Measurements from ENCODE around the gene ASAH2. TPM values are rescaled to one million over a fixed set of nuclear protein-coding genes. Genes with fewer than 3 reads are reported as not detected.

The ASAH2 gene
- total RNA-seq, 1 experiment from 2014 or later: 7.4 TPM

- BruUV-seq (replicated peaks): no TSS peak
- no peaks in the 10 kb centered on the region for H3K4me1 Mint-ChIP-seq (ENCODE audit: insufficient read depth, unreplicated experiment)
- intact Hi-C loops (cut with micrococcal nuclease): no loop called here
- H3K27me3 Mint-ChIP-seq (ENCODE audit: insufficient read depth, unreplicated experiment): peaks cover 76% of the 10 kb centered on the region
- no peak overlapping the region for H3K27ac Mint-ChIP-seq (ENCODE audit: low read depth, unreplicated experiment)
- no peak for TF ChIP-seq CTCF (IDR thresholded peaks at IDR 0.05; ENCODE audit: unreplicated experiment)
- POLR2A ChIA-PET: no interaction called here
- no peaks in the 10 kb centered on the region for H3K9me3 Mint-ChIP-seq (ENCODE audit: unreplicated experiment)
- H3K4me3 Mint-ChIP-seq (ENCODE audit: unreplicated experiment): no peak overlapping the region
- CTCF ChIA-PET: interaction anchor here (4.4 kb wide), 1 partner anchor 9 kb away, joined by 22 read pairs; no protein-coding TSS in a partner anchor
- no peak for DNase-seq (ENCODE audit: unreplicated experiment)
- H3K36me3 Mint-ChIP-seq (ENCODE audit: insufficient read depth, unreplicated experiment): no peaks in the 10 kb centered on the region
Measured at GRCh38 chr10:50232261-50232639, 19.1 kb downstream of the ASAH2 start.

GRCh38 chr10:50231515-50232260 lies 19.6 kb downstream of the ASAH2 start:
- H3K27me3 Mint-ChIP-seq (ENCODE audit: insufficient read depth, unreplicated experiment): peaks cover 76% of the 10 kb centered on the region
- no peak overlapping the region for H3K27ac Mint-ChIP-seq (ENCODE audit: low read depth, unreplicated experiment)
- TF ChIP-seq CTCF (IDR thresholded peaks at IDR 0.05; ENCODE audit: unreplicated experiment): no peak
- H3K9me3 Mint-ChIP-seq (ENCODE audit: unreplicated experiment): no peaks in the 10 kb centered on the region
- no peaks in the 10 kb centered on the region for H3K36me3 Mint-ChIP-seq (ENCODE audit: insufficient read depth, unreplicated experiment)
- BruUV-seq (replicated peaks): no TSS peak
- intact Hi-C loops (cut with micrococcal nuclease): no loop called here
- POLR2A ChIA-PET: no interaction called here
- DNase-seq (ENCODE audit: unreplicated experiment): no peak
- CTCF ChIA-PET: no interaction called here
- no peaks in the 10 kb centered on the region for H3K4me1 Mint-ChIP-seq (ENCODE audit: insufficient read depth, unreplicated experiment)
- no peak overlapping the region for H3K4me3 Mint-ChIP-seq (ENCODE audit: unreplicated experiment)

GRCh38 chr10:50229460-50229859 lies 21.9 kb downstream of the ASAH2 start:
- Mint-ChIP-seq H3K27ac (ENCODE audit: low read depth, unreplicated experiment) (no peak overlapping the region), H3K9me3 (ENCODE audit: unreplicated experiment) (no peaks in the 10 kb centered on the region), H3K27me3 (ENCODE audit: insufficient read depth, unreplicated experiment) (peaks cover 55% of the 10 kb centered on the region), H3K4me1 (ENCODE audit: insufficient read depth, unreplicated experiment) (no peaks in the 10 kb centered on the region), H3K4me3 (ENCODE audit: unreplicated experiment) (no peak overlapping the region), H3K36me3 (ENCODE audit: insufficient read depth, unreplicated experiment) (no peaks in the 10 kb centered on the region)
- POLR2A ChIA-PET: interaction anchor here (0.9 kb wide), 1 partner anchor 392 kb away, joined by 3 read pairs; no protein-coding TSS in a partner anchor
- CTCF ChIA-PET: interaction anchor here (0.5 kb wide), 1 partner anchor 82 kb away, joined by 3 read pairs; no protein-coding TSS in a partner anchor
- no peak for TF ChIP-seq CTCF (IDR thresholded peaks at IDR 0.05; ENCODE audit: unreplicated experiment)
- BruUV-seq (replicated peaks): no TSS peak
- intact Hi-C loops (cut with micrococcal nuclease): no loop called here
- DNase-seq (ENCODE audit: unreplicated experiment): no peak

- ChIA-PET POLR2A (interaction anchor here (0.9 kb wide), 1 partner anchor 393 kb away, joined by 3 read pairs; no protein-coding TSS in a partner anchor), CTCF (interaction anchor here (0.5 to 0.8 kb wide), 2 partner anchors 81 to 96 kb away, joined by 3 to 4 read pairs; no protein-coding TSS in a partner anchor)
- DNase-seq (ENCODE audit: unreplicated experiment): no peak
- Mint-ChIP-seq H3K4me1 (ENCODE audit: insufficient read depth, unreplicated experiment) (no peaks in the 10 kb centered on the region), H3K27me3 (ENCODE audit: insufficient read depth, unreplicated experiment) (peaks cover 47% of the 10 kb centered on the region), H3K9me3 (ENCODE audit: unreplicated experiment) (no peaks in the 10 kb centered on the region), H3K4me3 (ENCODE audit: unreplicated experiment) (no peak overlapping the region), H3K36me3 (ENCODE audit: insufficient read depth, unreplicated experiment) (no peaks in the 10 kb centered on the region), H3K27ac (ENCODE audit: low read depth, unreplicated experiment) (no peak overlapping the region)
- no TSS peak for BruUV-seq (replicated peaks)
- no peak for TF ChIP-seq CTCF (IDR thresholded peaks at IDR 0.05; ENCODE audit: unreplicated experiment)
- intact Hi-C loops (cut with micrococcal nuclease): no loop called here
Measured at GRCh38 chr10:50228672-50229071, 22.6 kb downstream of the ASAH2 start.
